ENCODE data around the gene TMEM51.

Gene TMEM51

DNA sequence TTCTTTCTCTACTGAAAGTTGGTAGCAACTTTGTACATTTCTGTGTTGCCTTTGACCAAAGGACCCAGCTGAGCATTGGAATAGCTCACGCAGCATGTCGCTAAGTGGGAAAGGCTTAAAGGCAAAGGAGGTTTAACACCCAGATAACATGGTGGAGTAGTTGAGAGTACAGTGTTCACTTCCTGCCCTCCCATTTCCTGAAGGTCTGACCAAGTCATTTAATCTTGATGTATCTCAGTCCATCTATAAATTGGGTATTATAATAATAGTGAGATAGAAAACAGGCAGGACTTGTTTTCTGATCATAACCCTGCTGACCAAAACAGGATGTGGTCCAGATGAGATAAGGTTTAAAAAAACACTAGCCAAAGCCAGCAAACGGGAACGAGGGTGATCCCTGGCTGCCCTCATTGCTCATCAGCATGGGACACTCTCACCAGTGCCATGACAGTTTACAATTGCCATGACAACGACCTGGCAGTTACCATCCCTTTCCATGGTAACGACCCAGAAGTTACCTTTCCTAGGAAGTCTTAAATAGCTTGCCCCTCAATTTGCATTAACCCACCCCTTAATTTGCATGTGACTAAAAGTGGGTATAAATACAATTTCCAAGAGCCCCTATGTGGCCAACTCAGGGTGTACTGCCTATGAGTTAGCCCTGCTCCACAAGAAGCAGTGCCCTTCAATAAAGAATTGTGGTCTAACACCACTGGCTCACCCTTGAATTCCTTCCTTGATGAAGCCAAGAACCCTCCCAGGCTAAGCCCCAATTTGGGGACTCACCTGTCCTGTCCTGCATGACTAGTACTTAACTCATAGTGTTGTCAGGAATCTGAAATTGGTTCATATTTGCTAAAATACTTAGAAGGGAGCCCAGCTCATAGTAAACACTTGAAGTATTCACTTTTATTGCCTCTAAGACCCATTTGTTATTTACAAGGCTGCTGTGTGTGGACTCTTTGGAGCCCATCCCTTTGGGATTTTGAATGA, 65.0 kb downstream of the TMEM51 start:
- DNase-seq (ENCODE audit: low read depth) = no peak

DNA sequence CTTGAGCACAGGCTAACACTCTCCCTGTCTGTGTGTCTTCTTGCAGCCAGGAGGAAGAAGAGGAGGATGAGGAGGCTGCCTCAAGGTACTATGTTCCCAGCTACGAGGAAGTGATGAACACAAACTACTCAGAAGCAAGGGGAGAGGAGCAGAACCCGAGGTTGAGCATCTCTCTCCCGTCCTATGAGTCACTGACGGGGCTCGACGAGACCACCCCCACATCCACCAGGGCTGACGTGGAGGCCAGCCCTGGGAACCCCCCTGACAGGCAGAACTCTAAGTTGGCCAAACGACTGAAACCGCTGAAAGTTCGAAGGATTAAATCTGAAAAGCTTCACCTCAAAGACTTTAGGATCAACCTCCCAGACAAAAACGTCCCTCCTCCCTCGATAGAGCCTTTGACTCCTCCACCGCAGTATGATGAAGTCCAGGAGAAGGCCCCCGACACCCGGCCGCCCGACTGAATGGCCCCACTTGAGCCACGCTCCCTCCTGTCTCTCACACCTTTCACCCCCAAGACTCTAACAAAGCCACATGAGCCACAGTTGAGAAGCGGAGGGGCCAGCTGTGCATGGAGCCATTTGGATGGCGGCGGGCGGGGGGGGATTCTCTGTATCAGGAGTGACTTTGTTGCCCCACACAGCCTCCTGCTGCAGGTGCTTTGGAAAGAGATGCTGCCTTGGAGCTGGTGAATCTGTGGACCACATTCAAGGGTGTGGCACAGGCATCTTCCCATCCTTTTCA, 65.9 kb downstream of the TMEM51 start:
- DNase-seq (ENCODE audit: low read depth) = no peak

DNA sequence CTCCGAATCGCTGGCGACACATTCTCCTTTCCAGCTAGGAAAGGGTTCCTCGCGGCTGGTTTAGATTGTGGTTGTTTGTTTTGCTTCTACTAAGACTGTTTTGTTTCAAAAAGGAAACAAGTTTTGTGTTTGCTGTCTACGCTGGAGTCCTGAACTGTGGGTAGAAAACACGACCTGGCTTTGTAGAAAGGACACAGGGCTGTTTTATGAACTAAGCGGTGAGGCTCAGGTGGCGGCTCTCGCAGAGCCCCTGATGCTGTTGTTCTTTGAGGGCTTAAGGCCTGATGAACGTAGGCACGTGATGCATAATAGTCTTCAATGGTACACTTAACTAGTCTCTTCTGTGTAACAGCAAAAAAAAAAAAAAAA, 66.5 kb downstream of the TMEM51 start:
- no peak for DNase-seq (ENCODE audit: low read depth)

DNA sequence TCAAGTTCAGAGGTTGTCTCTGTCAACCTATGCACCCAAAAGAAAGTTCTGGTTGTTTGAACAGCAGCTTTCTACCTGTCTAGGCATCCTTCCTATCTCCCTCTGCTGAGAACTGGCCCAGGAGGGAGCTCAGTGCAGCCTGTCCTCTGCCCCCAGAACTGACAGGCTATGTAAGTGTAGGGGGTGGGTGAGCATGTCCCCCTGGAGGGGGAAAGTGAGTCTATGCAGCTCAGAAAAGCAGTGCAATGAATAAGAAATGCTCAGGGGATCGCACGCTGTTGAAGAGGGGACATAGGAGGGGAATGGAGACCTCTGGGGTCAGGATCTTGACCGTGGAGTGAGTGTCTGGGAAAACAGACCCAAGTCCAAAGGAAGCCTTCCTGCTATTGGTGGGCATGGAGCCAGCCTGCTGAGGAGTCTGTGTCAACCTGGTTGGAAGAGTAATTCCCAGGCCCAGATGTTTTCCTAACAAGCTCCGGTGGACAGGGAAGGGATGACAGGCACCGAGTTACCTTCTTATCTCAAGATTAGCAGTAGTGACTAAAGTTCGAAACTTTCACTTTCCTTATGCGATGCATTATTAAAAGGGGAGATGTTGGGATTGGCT, 67.4 kb downstream of the TMEM51 start:
- DNase-seq (ENCODE audit: low read depth) = no peak

DNA sequence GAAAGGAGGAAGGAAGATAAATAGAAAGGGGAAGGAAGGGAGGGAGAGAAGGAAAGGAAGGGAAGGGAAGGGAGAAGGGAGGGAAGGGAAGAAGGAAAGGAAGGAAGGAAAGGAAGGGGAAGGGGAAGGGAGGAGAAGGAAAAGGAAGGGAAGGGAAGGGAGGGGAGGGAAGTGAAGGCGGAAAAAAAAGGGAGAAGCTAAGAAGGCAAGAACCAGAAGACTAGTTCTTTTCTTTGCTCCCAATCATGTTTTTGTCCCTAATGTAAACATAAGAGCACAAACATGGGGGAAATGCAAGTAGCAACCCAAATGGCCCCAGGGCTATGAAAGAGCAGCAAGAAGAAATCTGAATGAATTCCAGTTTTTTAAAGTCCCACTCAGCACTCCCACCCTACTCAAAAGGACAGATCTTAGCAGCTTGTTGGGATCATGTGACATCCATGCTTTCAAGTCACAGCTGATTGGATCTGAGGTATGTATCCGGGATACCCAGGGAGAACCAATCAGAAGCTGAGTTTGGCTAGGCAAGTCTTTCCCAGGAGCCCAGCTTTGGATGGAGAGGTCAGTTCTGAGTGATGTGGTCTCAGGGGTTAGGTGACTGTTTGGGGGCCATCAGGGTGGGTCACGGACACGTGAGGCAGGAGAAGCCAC, 69.2 kb downstream of the TMEM51 start:
- DNase-seq (ENCODE audit: low read depth) = no peak

DNA sequence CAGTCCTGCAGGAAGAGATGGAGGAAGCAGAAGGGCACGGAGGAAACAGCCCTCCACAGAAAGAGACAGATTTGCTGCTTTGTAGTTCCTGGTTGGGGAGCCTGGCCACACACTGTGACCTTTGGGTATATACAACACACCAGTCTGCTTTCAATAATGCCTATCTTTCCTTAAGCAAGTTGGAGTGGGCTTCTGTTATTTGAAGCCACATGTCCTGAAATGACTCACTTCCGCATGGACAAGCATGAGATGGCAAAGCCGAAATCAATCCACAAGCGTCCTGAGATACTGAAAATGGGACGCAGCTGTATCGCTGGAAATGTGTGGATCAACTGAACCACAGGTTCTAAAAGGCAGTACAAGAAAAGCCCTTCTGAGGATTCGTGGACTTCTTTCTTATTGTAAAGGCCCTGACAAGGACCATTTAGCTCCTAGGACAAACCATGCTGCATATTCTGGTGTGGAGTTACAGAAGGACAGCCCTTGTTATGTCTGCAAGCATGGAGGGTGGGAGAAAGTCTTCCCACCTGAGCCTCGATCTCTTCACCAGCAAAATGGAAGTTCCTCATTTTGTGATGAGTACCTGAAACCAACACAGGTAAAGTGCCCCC, 70.8 kb downstream of the TMEM51 start:
- DNase-seq (ENCODE audit: low read depth) = no peak

DNA sequence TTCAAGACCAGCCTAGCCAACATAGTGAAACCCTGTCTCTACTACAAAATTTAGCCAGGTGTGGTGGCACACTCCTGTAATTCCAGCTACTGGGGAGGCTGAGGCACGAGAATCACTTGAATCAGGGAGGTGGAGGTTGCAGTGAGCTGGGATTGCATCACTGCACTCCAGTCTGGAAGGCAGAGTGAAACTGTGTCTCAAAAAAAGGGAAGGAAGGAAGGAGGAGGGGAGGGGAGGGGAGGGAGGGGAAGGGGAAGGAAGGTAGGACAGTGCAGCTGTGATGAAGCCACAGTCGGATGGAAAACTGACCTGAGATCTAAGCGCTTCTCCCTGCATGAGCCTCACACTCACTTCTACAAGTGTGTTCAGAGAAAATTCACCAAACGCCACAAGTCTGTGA, 71.4 kb downstream of the TMEM51 start:
- no peak for DNase-seq (ENCODE audit: low read depth)

DNA sequence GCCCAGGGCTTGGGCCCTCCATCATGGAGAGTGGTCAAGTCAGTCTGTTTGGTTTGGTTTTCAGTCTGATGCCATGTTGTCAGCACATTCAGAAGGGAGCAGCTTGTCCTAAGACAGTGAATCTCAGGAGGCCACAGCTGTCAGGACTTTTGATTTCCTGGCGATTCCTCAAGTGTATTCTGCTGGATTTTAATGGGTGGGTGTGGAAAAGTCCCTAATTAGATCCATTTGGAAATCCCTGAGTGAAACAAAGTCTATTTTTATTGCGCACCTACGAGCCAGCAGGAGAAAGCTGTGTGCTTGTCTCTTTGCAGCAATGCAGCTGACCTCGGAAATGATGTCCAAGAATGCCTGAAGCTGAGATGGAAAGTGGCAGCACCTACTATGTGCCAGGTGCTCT, 71.9 kb downstream of the TMEM51 start:
- DNase-seq (ENCODE audit: low read depth) = no peak

DNA sequence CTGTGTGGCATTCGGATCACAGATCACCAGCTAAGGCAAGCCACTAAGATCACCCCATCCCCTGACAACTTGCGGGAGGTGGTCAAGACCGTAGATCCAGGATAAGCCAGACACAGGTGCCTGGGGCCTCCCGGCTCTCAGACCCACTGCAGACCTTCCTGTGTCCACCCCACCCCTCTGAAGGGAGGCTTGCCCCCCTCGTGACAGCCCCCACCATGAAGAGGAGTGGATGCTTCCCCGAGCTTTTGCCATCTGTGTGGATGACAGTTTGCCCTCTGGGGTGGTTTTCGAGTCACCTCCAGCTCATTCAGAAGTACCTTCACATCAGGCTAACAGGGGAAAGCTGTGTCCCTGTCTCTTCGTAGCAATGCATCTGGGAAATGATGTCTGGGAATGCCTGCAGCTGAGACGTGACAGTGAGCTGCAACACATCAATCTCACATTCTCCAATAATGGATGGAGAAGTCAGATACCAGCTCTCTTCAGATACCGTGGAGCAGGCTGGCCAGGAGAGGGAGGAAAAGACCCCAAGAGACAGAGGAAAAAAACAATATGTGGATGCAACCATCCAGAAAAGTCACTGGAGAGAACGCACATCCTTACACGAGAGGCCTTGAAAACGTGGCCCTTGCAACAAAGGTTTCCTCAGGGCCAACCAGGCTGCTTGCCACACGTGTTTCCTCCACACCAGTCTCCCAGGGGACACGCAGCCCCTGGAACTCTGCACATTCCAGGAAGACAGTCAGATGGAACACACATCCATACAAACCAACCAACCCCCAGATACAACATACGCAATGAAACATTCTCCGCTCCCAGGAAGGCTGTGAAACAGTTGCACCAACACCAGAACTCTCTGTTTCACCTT, 73.1 kb downstream of the TMEM51 start:
- no peak for DNase-seq (ENCODE audit: low read depth)

DNA sequence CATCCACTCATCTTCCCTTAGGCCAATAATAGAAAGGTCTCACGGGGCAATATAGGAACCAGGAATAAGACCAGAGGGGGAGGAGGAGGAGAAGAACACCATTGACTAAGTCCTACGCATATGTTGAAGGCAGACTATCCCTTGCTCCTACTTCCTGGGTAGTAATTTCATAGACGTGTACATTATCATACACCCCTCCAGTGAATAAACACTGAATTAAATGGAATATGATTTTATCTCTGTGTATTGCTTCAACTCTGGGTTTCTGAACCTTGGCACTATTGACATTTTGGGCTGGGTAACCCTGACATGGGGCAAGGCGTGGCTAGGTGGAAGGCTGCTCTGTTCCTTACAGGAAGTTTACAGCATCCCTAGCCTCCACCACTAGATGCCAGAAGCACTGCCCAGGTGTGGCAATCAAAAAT, 76.2 kb downstream of the TMEM51 start:
- DNase-seq (ENCODE audit: low read depth) = no peak

DNA sequence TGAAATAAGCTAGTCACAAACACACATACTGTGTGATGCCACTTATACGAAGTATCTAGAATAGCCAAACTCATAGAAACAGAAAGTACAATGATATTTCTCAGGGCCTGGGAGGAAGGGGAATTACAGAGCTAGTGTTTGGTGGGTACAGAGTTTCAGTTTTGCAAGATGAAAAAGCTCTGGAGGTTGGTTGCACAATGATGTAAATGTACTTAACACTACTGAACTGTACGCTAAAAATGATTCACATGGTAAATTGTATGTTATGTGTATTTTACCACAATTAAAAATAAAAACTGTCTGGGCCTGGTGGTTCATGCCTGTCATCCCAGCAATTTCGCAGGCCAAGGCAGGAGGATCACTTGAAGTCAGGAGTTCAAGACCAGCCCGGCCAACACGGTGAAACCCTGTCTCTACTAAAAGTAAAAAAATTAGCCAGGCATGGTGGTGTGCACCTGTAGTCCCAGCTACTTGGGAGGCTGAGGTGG, 78.2 kb downstream of the TMEM51 start:
- DNase-seq (ENCODE audit: low read depth) = no peak

DNA sequence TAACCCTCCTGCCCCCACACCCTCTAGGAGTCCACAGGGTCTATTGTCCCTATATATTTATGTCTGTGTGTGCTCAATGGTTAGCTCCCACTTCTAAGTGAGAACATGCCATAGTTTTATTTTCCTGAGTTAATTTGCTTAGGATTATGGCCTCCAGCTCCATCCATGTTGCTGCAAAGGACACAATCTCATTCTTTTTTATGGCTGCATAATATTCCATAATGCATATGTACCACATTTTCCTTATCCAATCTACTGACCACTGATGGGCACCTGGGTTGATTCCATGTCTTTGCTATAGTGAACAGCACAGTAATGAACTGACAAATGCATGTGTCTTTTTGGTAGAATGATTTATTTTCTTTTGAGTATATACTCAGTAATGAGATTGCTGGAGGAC, 80.1 kb downstream of the TMEM51 start:
- no peak for DNase-seq (ENCODE audit: low read depth)

DNA sequence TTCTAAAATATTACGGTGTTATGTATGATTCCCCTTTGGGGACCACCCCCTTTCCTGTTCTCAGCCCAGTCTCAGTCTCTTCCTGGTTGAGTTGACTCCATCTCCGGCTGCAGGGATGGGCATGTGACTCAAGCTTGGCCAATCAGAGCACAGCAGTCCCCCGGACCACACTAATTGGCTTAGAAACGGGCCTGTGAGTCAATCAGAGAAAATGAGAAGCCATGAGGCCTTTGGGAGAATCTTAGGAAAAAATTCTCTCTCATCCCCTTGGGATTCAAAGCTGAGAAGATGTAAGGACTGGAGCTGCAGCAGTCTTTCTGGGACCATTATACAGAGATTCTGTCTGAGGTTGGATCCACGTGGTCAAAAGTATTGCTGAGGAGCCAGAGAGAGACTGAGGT, 82.8 kb downstream of the TMEM51 start:
- DNase-seq (ENCODE audit: low read depth) = no peak

DNA sequence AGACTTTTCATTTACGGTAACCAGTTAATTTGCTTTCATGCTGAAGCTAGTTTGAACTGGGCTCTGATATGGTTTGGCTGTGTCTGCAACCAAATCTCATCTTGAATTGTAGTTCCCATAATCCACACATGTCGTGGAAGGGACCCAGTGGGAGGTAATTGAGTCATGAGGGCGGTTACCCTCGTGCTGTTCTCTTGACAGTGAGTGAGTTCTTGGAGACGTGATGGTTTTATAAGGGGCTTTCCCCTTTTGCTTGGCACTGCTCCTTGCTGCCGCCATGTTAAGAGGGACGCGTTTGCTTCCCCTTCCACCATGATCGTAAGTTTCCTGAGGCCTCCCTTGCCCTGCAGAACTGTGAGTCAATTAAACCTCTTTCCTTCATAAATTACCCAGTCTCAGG, 83.2 kb downstream of the TMEM51 start:
- no peak for DNase-seq (ENCODE audit: low read depth)

DNA sequence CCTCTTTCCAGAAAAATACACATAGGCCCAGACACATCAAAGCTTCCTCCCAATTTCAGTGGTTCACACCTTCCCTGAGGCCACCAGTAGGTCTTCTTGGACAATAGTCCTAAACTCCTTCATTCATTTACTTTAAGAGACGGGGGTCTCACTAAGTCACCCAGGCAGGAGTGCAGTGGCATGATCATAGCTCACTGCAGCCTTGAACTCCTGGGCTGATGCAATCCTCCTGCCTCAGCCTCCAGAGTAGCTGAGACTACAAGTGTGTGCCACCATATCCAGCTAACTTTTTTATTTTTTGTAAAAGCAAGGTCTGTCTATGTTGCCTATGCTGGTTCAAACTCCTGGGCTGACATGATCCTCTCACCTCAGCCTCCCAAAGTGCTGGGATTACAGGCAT, 85.2 kb downstream of the TMEM51 start:
- DNase-seq (ENCODE audit: low read depth) = no peak

DNA sequence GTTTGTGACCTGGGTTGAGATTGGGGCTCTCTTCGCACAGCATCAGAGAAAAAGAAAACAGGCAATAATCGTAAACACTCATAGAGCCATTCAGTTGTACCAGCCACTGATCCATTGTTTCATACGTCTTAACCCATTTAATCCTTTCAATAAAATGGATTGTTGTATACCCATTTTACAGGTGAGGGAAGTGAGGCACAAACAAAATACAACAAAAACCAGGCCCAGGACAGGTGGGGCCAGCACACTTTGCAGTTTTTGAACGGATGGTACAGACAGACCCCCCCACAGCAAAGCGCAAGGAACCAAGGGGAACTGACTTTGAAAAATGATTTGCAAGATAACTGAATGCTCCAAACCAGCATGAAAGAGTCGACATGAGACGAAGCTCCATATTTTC, 89.2 kb downstream of the TMEM51 start:
- no peak for DNase-seq (ENCODE audit: low read depth)

DNA sequence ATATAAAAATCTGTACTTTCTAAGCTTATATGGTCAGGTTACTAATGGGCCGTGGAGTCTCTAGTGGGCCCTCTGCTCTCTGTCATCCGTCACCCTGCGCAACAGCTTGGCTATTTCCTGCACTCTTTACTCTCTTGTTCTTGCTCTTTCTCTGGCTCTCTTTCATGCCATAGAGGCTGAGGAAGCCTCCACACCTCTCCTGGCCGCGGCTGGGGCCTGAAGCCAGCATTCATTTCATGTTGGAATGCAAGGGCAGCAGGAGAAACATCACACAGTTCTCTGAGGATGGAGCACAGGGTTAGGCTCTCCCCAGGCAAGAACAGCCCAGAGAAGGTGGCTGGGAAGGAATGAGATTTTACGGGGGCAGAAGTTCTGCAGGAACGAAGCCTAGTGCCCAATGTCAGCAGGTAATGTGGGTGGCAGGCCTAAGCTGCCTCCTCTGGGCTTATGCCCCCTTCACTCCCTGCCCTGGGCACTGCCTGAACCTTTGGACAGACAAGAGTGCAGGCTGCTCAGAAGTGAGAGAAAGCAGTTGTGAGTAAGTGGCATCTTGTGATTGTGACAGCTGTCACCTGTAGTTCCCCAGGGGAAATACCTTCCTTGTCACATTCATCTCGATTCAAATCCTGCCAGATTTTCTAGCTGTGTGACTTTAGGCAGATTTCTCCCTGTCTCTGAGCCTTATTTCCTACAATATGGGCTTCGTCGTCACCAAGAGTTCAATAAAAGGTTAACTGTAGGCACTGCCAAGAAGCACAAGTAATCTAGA, 89.9 kb downstream of the TMEM51 start:
- no peak for DNase-seq (ENCODE audit: low read depth)

DNA sequence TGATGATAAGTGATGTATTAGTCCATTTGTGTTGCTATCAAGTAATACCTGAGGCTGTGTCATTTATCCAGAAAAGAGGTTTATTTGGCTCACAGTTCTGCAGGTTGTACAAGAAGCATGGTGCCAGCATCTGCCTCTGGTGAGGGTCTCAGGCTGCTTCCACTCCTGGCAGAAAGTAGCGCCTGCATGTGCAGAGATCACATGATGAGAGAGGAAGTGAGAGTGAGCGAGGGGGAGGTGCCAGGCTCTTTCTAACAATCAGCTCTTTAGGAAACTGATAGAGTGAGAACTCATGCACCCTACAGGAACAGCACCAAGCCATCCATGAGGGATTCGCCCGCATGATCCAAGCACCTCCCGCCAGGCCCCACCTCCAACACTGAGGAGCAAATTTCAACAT, 91.3 kb downstream of the TMEM51 start:
- no peak for DNase-seq (ENCODE audit: low read depth)

DNA sequence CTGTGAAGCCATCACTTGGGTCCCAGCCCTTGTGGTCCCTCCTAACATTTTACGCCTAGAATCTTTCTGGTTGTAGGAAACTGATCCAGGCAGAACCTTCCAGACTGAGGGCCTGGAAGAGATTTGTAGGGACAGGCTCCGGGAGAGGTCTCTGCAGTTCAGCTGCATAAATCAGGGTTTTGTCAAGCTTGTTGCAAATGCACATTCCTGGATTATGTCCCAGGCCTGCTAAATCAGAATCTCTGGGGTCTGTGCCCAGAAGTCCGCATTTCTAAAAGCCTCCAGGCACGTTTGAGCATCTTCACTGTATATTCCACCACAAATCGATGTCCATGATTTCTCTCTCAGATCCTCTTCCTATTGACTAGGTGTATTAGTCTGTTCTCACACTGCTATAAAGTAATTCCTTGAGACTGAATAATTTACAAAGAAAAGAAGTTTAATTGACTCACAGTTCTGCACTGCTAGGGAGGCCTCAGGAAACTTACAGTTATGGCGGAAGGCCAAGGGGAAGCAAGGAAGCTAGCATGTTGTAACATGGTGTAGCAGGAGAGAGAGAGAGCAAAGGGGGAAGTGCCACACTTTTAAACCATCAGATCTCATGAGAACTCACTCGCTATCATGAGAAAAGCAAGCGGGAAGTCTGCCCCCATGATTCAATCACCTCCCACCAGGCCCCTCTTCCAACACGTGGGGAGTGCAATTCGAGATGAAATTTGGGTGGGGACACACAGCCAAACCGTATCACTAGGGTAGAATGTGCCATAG, 92.2 kb downstream of the TMEM51 start:
- no peak for DNase-seq (ENCODE audit: low read depth)
